SK-N-SH (cell line): ENCODE measurements around the gene EIPR1. TPM values are rescaled to one million over a fixed set of nuclear protein-coding genes. Genes with fewer than 3 reads are reported as not detected.

Experiments
- CTCF ChIA-PET: fragments of 300-600, 350-600 bp; formaldehyde crosslinking; extraction: SDS; loops from one replicate; lab custom pipeline; 2021; lab: Yijun Ruan, JAX
- POLR2A ChIA-PET: fragments of 350-600 bp; sonication (Branson Sonifier 250); formaldehyde crosslinking; extraction: SDS; loops from one replicate; lab custom pipeline; 2020; ENCODE audit warnings: antibody characterized with exemption, inconsistent platforms; lab: Yijun Ruan, JAX
- DNase-seq: peaks from one replicate; pipeline ENCODE4 v3.0.0; 2012
- H2AFZ ChIP-seq: fragments of 200-600 bp; sonication (generic); 2 replicates; pipeline ENCODE4 v1.8.1; 2016; ENCODE audit warnings: antibody characterized with exemption, mild to moderate bottlenecking, low read depth
- H3F3A ChIP-seq: fragments of 200-600 bp; sonication (generic); replicated peaks from 2 replicates; pipeline ENCODE3; 2016; ENCODE audit warnings: antibody characterized with exemption, mild to moderate bottlenecking; ENCODE audit not compliant: insufficient read depth
- H3K27ac ChIP-seq, 2 experiments: fragments of 200-500 bp in 1 of 2; fragments of 200-600 bp in 1 of 2; sonication (Bioruptor generic) in 1 of 2; sonication (generic), shearing (Covaris generic) in 1 of 2; 2 replicates each; pipeline versions ENCODE4 v1.5.1 to v1.6.1; 2014 to 2016; ENCODE audit warnings: low read depth in 2 of 2, inconsistent platforms in 1 of 2, low read length in 1 of 2, mild to moderate bottlenecking in 1 of 2, mixed read lengths in 1 of 2
- H3K27me3 ChIP-seq: fragments of 200-600 bp; sonication (generic), shearing (Covaris generic); 2 replicates; pipeline ENCODE4 v1.6.1; 2016; ENCODE audit warnings: mixed run types; ENCODE audit not compliant: insufficient read depth
- H3K36me3 ChIP-seq, 2 experiments: fragments of 200-500 bp in 1 of 2; fragments of 200-600 bp in 1 of 2; sonication (Bioruptor generic) in 1 of 2; sonication (generic) in 1 of 2; replicated peaks in 1 of 2; 2 replicates each; pipeline versions ENCODE3 to v1.5.1; 2014 to 2016; ENCODE audit warnings: low read length in 1 of 2, mild to moderate bottlenecking in 1 of 2; ENCODE audit not compliant: insufficient read depth in 2 of 2, control insufficient read depth in 1 of 2
- H3K4me1 ChIP-seq, 2 experiments: fragments of 200-500 bp in 1 of 2; fragments of 200-600 bp in 1 of 2; sonication (Bioruptor generic) in 1 of 2; sonication (generic), shearing (Covaris generic) in 1 of 2; 2 replicates each; pipeline versions ENCODE4 v1.5.1 to v1.6.1; 2014 to 2016; ENCODE audit warnings: low read depth in 1 of 2, low read length in 1 of 2, mixed run types in 1 of 2; ENCODE audit not compliant: insufficient read depth in 2 of 2, control insufficient read depth in 1 of 2
- H3K4me2 ChIP-seq: fragments of 200-600 bp; sonication (generic), shearing (Covaris generic); 2 replicates; pipeline ENCODE4 v1.6.1; 2017; ENCODE audit warnings: mixed run types
- H3K4me3 ChIP-seq, 2 experiments: fragments of 200-500 bp in 1 of 2; fragments of 200-600 bp in 1 of 2; sonication (Bioruptor generic) in 1 of 2; sonication (generic), shearing (Covaris generic) in 1 of 2; 2 replicates each; pipeline versions ENCODE4 v1.5.1 to v1.8.1; 2014 to 2016; ENCODE audit warnings: low read depth in 2 of 2, inconsistent platforms in 1 of 2, low read length in 1 of 2, mild to moderate bottlenecking in 1 of 2, mixed read lengths in 1 of 2, moderate library complexity in 1 of 2
- H3K79me2 ChIP-seq: fragments of 200-600 bp; sonication (generic); 2 replicates; pipeline ENCODE4 v1.8.1; 2017; ENCODE audit warnings: mild to moderate bottlenecking; ENCODE audit not compliant: insufficient read depth
- H3K9ac ChIP-seq: fragments of 200-600 bp; sonication (generic); 2 replicates; pipeline ENCODE4 v1.6.1; 2017; ENCODE audit warnings: mixed run types
- H3K9me2 ChIP-seq: fragments of 200-600 bp; sonication (generic); 2 replicates; pipeline ENCODE4 v1.6.1; 2017; ENCODE audit warnings: mixed run types
- H3K9me3 ChIP-seq: fragments of 200-600 bp; sonication (generic); 2 replicates; pipeline ENCODE4 v1.6.1; 2017; ENCODE audit warnings: mixed run types, mild to moderate bottlenecking, moderate library complexity
- H4K20me1 ChIP-seq: fragments of 200-600 bp; sonication (generic); 2 replicates; pipeline ENCODE4 v1.6.1; 2017; ENCODE audit warnings: mild to moderate bottlenecking, mixed run types; ENCODE audit not compliant: insufficient read depth
- CHD2 ChIP-seq: fragments of 150-350 bp; IDR thresholded peaks from 2 replicates; pipeline ENCODE4 v1.6.1; 2018; ENCODE audit warnings: low read length; ENCODE audit not compliant: partially characterized antibody
- CTCF ChIP-seq: fragments of 200-600 bp; sonication (generic); IDR thresholded peaks from 2 replicates; pipeline ENCODE4 v1.6.1; 2017; ENCODE audit warnings: antibody characterized with exemption, mild to moderate bottlenecking, moderate library complexity
- EP300 ChIP-seq, 2 experiments: IDR thresholded peaks; 2 replicates each; pipeline versions ENCODE4 v1.4.0 to v1.6.1; 2012; ENCODE audit warnings: borderline replicate concordance in 1 of 2, low read depth in 1 of 2, low read length in 1 of 2
- EZH2phosphoT487 ChIP-seq: fragments of 200-600 bp; sonication (generic); IDR thresholded peaks from 2 replicates; pipeline ENCODE4 v1.6.1; 2017; ENCODE audit warnings: low read depth, mixed run types, mild to moderate bottlenecking, antibody characterized with exemption, moderate library complexity, borderline replicate concordance
- FOXJ3 ChIP-seq: sonication (generic); formaldehyde crosslinking; IDR thresholded peaks from 2 replicates; pipeline ENCODE4 v1.5.1; 2020; ENCODE audit warnings: mild to moderate bottlenecking, missing genetic modification reagents
- FOXM1 ChIP-seq: IDR thresholded peaks from 2 replicates; pipeline ENCODE4 v1.4.0; 2012; ENCODE audit warnings: low read depth, mild to moderate bottlenecking
- GABPA ChIP-seq: IDR thresholded peaks from 2 replicates; pipeline ENCODE4 v1.4.0; 2012; ENCODE audit warnings: low read depth, mild to moderate bottlenecking
- MAX ChIP-seq: IDR thresholded peaks from 2 replicates; pipeline ENCODE4 v1.4.0; 2012; ENCODE audit warnings: low read depth
- NRF1 ChIP-seq: IDR thresholded peaks from 2 replicates; pipeline ENCODE4 v1.6.1; 2012; ENCODE audit warnings: low read depth, mild to moderate bottlenecking, low read length
- RAD21 ChIP-seq: IDR thresholded peaks from 2 replicates; pipeline ENCODE4 v1.6.1; 2012; ENCODE audit warnings: mild to moderate bottlenecking, low read length
- REST ChIP-seq: IDR thresholded peaks from 2 replicates; pipeline ENCODE4 v1.6.1; 2012; ENCODE audit warnings: mild to moderate bottlenecking, low read depth, low read length, moderate library complexity
- SMC3 ChIP-seq: IDR thresholded peaks from 2 replicates; pipeline ENCODE4 v1.6.1; 2012; ENCODE audit warnings: low read depth, low read length, improper control_type of control experiment
- TCF12 ChIP-seq: IDR thresholded peaks from 2 replicates; pipeline ENCODE4 v1.4.0; 2012
- TEAD4 ChIP-seq: IDR thresholded peaks from 2 replicates; pipeline ENCODE4 v1.4.0; 2012; ENCODE audit warnings: mild to moderate bottlenecking, borderline replicate concordance; ENCODE audit not compliant: insufficient read depth
- WGBS: methylation state at CpG from one replicate; pipeline ENCODE4 v1.1.6; 2017; ENCODE audit warnings: low lambda C conversion rate; 5-methylcytosine and 5-hydroxymethylcytosine counted together
- polyA plus RNA-seq, 3 experiments: library from polyadenylated mRNA; depleted of rRNA; stranded (reverse); fragments of >200 nt; gene quantifications; 2 replicates each; pipeline ENCODE4 v1.2.3, GENCODE V29; 2012

EIPR1 gene
- polyA plus RNA-seq, 1 of the 3 experiments (the other 2 are of a cell fraction), result 85.9 TPM

GRCh38 chr2:3212984-3213383, 164.6 kb downstream of the EIPR1 start:
- CTCF ChIA-PET, result no interaction called here
- WGBS, result 96% methylated on average over 6 of the region's 6 CpGs
- Histone ChIP-seq H3K27ac (no peak overlapping the region), H3K4me2 (no peak overlapping the region), H3K4me1 (no peaks in the 10 kb centered on the region), H3K79me2 (peaks cover 12% of the 10 kb centered on the region; the same call in 1 of the 2 replicates), H3K27me3 (no peaks in the 10 kb centered on the region), H4K20me1 (peaks cover 5% of the 10 kb centered on the region; the same call in 1 of the 2 replicates), H3K36me3 (peaks cover 5 to 26% of the 10 kb centered on the region in 2 experiments), H3K4me3 (no peak overlapping the region), H3K9me2 (no peaks in the 10 kb centered on the region), H3F3A (no peaks in the 10 kb centered on the region), H2AFZ (no peak overlapping the region), H3K9ac (no peak overlapping the region), H3K9me3 (no peaks in the 10 kb centered on the region)
- no peak for TF ChIP-seq REST
- no peak for TF ChIP-seq MAX
- no peak for TF ChIP-seq FOXM1
- TF ChIP-seq NRF1, result no peak
- no peak for TF ChIP-seq EP300 (IDR thresholded peaks at IDR 0.05; ENCODE audit: borderline replicate concordance in 1 of 2, low read depth in 1 of 2, low read length in 1 of 2)
- TF ChIP-seq TCF12, result no peak
- no peak for TF ChIP-seq GABPA
- no peak for TF ChIP-seq FOXJ3 (CRISPR knock-in tag)
- no peak for TF ChIP-seq RAD21
- no peak for TF ChIP-seq TEAD4
- no peak for TF ChIP-seq CTCF
- no peak for TF ChIP-seq CHD2
- TF ChIP-seq EZH2phosphoT487, result no peak
- TF ChIP-seq SMC3, result no peak
- POLR2A ChIA-PET, result no interaction called here
- no peak for DNase-seq
